ENCODE data around the gene ANKK1.

Gene ANKK1

DNA sequence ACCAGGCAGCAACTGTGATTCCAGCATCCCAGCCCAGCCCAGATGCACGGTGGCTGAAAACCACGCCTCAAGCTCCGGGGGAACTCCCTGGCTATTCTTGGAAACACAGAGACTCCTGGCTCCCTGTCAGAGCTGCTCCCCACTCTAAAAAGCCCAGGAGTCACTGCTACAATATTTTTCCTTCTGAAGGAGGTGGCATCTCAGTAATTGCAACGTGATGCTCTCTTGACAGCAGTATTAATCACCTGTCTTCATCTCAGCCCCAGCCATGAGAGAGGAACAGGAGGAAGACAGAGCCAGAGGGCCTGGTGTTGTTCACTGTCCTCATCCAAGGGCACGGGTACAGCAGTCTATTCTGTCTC is 60.7 kb downstream of the ANKK1 start:
- TF ChIP-seq, protein P1, sequence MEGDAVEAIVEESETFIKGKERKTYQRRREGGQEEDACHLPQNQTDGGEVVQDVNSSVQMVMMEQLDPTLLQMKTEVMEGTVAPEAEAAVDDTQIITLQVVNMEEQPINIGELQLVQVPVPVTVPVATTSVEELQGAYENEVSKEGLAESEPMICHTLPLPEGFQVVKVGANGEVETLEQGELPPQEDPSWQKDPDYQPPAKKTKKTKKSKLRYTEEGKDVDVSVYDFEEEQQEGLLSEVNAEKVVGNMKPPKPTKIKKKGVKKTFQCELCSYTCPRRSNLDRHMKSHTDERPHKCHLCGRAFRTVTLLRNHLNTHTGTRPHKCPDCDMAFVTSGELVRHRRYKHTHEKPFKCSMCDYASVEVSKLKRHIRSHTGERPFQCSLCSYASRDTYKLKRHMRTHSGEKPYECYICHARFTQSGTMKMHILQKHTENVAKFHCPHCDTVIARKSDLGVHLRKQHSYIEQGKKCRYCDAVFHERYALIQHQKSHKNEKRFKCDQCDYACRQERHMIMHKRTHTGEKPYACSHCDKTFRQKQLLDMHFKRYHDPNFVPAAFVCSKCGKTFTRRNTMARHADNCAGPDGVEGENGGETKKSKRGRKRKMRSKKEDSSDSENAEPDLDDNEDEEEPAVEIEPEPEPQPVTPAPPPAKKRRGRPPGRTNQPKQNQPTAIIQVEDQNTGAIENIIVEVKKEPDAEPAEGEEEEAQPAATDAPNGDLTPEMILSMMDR (IDR thresholded peaks at IDR 0.05; ENCODE audit: insufficient read depth, low read length, missing control alignments): no peak
- no peak for DNase-seq (ENCODE audit: low read depth, low spot score)
- POLR2A ChIA-PET: no interaction called here
- CTCF ChIA-PET: no interaction called here
- no peak overlapping the region for H3K4me3 ChIP-seq (ENCODE audit: low read depth, low read length)

DNA sequence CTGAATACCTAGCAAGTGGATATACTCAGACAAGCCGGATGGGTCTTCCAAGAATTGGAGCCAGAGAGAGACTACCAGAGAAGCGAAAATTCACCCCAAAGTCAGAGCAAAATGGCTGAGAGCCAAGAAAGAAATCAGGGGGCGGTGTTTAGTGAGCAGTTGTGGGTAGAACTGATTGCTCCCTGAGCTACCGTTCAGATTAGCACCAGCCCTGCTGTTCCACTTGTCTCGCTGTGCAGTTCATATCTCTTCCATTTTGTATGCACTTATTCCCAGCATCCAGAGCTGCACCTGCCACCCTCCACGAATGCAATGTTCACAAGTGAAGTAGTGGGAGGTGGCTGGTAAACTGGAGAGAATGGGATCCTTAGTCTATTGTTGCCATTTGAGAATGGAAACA is 62.2 kb downstream of the ANKK1 start:
- ChIA-PET CTCF (no interaction called here), POLR2A (no interaction called here)
- DNase-seq (ENCODE audit: low read depth, low spot score): no peak
- TF ChIP-seq, protein P1 (IDR thresholded peaks at IDR 0.05; ENCODE audit: insufficient read depth, low read length, missing control alignments): no peak
- no peak overlapping the region for H3K4me3 ChIP-seq (ENCODE audit: low read depth, low read length)
